ENCODE results near the gene SYT9.

Gene SYT9, protein sequence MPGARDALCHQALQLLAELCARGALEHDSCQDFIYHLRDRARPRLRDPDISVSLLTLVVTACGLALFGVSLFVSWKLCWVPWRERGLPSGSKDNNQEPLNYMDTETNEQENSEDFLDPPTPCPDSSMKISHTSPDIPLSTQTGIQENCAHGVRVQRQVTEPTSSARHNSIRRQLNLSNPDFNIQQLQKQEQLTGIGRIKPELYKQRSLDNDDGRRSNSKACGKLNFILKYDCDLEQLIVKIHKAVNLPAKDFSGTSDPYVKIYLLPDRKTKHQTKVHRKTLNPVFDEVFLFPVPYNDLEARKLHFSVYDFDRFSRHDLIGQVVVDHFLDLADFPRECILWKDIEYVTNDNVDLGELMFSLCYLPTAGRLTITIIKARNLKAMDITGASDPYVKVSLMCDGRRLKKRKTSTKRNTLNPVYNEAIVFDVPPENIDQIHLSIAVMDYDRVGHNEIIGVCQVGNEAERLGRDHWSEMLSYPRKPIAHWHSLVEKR
- total RNA-seq = 0 reads per million in 3 experiments

- no peak for DNase-seq
Measured at GRCh38 chr11:7251836-7252682, at the start of gene SYT9. Gene SYT9, plus strand, starts transcription at chr11:7251904. Its CDS starts 283 bp downstream, at chr11:7252187.

DNA sequence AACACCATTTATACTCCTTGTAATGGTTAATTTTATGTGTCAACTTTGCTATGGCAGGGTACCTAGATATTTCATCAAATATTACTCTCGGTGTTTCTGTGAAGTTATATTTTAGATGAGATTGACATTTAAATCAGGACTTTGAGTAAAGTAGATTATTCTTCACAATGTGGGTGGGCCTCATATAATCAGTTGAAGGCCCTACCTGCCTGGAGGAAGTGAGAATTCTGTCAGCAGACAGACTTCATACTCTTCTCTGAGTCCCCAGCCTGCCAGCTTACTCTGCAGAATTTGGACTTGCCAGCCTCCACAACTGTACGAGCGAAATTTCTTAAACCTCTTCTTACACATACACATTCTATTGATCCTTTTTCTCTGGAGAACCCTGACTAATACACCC, 49.3 kb upstream of the SYT9 start:
- no peak for DNase-seq

GRCh38 chr11:7204778-7205177, 46.9 kb upstream of the SYT9 start:
- no peak for DNase-seq

GRCh38 chr11:7208391-7208790, 43.3 kb upstream of the SYT9 start:
- DNase-seq = no peak

DNA sequence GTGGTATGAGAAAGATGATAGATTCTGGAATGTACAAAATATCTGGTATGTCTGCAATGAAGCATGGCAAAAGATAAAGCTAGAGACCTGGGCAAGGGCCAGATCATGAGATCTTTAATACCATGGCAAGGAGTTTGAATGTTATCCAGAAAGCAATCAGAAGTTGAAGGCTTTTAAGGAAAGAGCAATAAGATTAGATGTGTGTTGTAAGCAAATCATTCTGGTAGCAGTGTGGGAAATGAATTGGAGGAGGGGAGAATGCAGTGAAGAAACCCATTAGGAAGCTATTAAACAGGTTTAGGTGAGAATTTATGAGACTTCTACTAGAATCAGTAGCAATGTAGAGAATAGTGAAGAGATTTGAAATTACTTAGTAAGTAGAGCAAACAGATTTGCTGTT, 32.2 kb upstream of the SYT9 start:
- DNase-seq = no peak

GRCh38 chr11:7220636-7221035, 31.1 kb upstream of the SYT9 start:
- DNase-seq = no peak

DNA sequence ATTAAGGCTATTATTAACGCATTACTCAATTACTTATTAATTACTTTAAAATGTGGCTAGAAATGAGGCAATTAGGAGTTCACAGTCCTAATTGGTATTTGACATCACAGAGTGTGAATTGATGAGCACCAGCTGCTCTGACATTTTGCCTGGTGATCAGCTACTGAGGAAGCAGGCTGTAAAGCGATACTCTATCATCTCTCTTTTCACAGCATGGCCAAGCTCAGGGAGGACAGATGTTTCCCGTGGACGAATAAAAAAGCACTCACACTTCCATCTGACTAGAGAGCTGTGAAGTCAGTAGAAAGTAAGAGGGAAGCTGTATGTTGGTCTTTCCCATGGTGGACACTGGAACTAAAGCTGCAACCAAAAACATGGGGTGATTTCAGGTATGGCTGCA, 29.1 kb upstream of the SYT9 start:
- DNase-seq = no peak

- no peak for DNase-seq
Measured at GRCh38 chr11:7239877-7240276, 11.8 kb upstream of the SYT9 start.

DNA sequence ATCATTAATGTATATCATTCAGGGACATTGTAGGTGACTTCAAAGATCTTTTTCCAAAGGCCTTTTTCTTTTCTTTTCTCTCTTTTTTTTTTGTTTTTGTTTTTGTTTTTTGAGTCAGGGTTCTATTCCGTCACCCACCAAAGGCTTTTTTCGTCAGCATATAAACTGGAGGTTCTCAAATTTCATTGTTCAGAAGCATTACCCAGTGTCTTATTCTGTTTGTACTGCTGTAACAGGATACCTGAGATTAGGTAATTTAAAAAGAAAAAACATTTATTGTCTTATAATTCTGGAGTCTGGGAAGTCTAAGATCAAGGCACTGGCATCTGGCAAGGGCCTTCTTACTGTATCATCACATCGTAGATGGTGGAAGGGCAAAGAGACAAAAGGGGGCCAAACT, 6.4 kb upstream of the SYT9 start:
- DNase-seq = no peak

GRCh38 chr11:7246179-7246578, 5.5 kb upstream of the SYT9 start:
- no peak for DNase-seq

DNA sequence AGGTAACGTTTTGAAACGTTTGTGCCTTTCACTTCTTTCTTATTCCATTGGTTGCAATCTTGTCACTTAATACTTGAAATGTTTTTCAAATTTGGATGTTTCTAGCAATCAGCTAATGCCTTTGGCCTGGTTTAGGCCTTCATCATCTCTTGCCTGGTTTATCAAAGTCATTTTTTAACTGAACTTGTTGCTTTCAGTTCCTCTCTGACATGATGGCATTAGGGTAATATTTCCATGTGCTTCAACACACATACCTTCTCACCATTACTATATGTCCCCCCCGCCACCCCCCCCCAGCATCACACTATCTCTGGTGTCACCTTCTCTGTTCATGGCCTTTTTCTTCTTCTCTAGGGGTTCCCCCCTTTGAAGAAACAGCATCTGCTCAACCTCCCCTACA, 1.5 kb upstream of the SYT9 start:
- DNase-seq = no peak

DNA sequence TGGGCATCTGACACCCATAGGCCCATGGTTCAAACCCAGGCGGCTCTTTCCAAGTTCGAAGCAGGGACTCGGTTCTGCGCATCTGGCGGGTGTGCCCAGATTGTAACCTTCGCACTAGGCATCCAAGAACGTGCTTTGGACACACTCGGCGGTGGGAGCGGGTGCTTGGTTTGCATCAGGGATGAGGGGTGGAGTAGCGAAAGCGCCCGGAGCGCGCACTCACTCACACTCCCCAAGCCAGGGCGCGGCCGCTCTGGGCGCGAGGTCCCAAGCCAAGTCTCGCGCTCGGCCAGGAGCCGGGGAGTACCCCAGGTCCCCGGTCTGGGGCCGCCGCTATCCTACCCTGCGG, 243 bp upstream of the SYT9 start:
- no peak for DNase-seq

GRCh38 chr11:7252683-7253213, 1.0 kb downstream of the SYT9 start:
- DNase-seq = no peak

DNA sequence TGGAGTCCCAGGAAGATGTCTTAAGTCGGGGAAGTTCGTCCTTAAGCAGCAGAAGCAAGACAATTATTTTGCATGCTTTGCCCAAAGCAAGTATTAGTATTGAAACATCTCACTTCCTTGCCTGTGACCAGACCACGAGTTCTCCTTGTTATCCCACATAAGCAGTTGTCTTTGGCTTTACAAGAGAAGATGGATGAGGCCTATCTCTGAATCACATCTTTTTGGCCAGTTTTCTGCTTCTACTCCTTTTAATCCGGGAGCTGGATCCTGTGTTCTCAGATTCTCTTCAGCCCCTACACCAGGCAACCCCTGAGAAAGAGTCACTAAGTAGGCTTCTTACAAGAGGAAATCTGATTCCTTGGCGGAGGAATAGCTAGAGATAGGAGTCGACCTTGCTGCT, 2.1 kb downstream of the SYT9 start:
- DNase-seq = no peak

DNA sequence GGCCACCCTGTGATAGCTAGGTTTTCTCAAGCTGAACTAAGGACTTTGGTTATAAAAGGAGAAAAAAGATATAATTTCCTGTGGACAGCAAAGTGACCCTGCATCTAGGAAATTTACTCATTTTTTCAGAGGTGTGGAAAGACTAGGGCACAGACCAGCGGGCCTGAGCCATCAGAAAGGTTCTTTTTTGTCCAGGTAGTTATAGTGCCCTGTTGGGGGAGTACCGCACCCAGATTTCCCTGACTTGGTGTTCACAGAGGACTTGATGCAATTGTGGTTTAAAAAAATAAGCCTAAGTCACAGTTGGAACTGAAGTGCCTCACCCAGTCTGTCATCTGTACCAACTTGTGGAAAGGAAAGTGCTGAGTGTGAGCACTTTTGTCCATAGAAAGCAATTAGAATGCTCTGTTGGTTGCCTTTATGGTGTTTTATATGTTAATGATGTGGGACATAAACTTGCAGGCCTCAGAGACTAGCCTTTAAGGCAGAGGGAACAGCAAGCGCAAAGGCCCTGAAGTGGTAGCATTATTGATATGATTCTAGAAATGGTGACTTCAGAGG, 3.1 kb downstream of the SYT9 start:
- DNase-seq = no peak

DNA sequence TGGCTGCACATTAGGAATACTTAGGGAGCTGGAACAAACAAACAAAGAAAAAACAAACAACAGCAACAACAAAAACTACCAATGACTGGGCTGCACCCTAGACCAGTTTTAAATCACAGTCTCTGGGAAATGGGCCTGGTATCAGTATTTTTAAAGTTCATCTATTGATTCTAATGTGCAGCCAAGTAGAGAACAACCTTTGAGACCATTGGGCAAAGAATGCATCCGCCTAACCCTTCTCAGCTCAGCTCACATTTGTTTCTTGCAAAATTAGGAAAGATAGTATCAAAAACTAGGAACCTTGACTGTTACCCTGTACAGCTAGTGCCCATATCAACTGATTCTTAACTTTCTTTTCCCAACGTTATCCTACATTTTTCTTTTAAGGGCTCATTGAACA, 5.2 kb downstream of the SYT9 start:
- no peak for DNase-seq

DNA sequence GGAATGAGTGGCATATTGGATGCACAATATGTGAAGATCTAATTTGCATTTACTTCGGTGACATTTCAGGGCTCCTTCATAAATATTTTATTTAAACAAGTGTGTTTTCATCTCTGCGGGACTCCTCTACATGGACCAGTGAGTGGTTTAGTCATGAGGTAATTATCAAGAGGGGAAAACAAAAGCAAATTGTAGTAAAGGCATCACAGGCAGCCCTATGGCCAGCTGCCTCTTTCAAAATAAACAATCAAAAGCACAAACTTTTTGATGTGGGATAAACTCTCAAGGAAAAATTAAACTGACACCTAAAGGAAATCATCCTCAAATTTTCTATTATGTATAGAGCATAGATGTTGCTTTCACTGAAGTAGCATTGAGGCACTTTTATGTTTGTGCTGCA, 6.0 kb downstream of the SYT9 start:
- no peak for DNase-seq

DNA sequence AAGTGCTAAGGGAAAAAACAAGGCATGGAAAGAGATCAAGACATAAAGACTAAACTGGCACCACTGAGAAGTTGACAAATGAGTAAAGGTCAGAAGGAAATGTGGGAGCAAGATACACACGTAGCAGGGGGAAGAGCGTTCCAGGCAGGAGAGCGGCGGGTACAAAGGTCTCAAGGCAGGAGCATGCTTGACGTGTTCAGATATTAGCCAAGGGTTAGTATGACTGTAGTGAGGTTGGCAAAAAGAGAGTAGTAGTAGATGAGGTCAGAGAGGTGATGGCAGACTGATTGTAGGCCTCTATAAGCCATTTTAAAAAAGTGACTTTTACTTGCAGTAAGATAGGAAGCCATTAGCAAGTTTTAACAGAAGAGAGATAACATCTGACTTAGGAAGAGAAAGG, 9.9 kb downstream of the SYT9 start:
- no peak for DNase-seq

DNA sequence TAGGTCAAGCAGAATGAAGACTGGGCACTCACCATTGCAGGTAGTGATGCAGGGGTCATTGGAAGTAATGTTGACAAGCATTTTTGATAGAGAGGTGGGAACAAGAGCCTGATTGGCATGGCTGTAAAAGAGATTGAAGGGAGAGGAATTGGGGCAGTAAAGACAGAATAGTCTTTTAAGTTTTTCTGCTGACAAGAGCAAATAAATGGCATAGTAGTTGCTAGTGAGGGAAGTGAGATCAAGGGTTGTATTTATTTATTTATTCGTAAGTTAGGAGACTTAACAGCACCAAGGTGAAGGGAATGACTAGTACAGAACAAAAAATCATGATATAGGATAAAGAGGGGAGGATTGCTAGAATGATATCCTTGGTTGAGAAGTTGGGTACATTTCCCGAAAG, 11.0 kb downstream of the SYT9 start:
- DNase-seq = no peak

- no peak for DNase-seq
Measured at GRCh38 chr11:7263842-7264241, 12.1 kb downstream of the SYT9 start.

DNA sequence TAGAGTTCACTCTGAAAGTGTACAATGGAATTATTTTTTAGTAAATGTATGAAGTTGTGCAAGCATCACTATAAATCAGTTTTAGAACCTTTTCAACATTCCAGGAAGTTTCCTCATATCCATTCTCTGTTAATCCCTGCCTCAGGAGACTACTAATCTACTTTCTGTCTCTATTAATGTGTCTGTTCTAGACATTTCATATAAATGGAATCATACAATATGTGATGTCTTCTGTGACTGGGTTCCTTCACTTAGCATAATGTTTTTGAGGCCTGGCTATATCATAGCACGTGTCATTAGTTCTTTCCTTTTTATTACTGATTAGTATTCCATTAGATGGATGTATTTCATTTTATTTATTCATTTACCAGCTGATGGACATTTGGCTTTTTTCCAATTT, 17.1 kb downstream of the SYT9 start:
- no peak for DNase-seq

DNA sequence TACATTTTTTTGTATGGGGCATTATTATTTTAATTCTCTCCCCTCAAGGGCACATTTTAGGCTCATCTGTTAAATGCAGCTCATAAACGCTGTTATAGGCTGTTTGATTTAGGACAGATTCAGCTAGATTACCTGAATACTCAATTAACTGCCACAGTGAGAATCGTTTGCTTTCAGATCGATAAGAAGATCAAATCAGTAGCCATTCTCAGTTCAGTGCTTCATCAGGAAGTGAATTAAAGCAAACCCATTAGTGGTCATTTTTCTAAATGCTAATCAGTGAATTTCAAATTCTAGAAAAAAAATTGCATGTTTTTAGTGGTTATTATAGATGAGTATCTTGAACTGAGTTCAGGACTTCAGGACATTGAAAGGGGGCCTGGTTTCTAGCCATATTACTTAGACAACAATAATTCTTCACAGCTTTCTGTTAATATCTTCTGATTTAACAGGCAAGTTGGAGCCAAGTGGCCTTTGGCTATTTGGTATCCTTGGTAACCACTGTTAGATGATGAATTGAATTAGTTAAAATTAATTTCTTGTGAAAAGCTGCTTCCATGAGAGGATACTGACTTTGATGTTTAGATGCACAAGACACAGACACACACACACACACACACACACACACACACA, 18.6 kb downstream of the SYT9 start:
- no peak for DNase-seq

GRCh38 chr11:7272373-7272772, 20.7 kb downstream of the SYT9 start:
- no peak for DNase-seq

Data from central memory CD4-positive, alpha-beta T cell (primary cell).